Measurements from ENCODE around the gene NDUFA11. TPM values are rescaled to one million over a fixed set of nuclear protein-coding genes. Genes with fewer than 3 reads are reported as not detected.

NDUFA11 gene
- total and polyA plus RNA-seq, 5 donors from 2014 or later = 120 to 499 (median 444) TPM

DNA sequence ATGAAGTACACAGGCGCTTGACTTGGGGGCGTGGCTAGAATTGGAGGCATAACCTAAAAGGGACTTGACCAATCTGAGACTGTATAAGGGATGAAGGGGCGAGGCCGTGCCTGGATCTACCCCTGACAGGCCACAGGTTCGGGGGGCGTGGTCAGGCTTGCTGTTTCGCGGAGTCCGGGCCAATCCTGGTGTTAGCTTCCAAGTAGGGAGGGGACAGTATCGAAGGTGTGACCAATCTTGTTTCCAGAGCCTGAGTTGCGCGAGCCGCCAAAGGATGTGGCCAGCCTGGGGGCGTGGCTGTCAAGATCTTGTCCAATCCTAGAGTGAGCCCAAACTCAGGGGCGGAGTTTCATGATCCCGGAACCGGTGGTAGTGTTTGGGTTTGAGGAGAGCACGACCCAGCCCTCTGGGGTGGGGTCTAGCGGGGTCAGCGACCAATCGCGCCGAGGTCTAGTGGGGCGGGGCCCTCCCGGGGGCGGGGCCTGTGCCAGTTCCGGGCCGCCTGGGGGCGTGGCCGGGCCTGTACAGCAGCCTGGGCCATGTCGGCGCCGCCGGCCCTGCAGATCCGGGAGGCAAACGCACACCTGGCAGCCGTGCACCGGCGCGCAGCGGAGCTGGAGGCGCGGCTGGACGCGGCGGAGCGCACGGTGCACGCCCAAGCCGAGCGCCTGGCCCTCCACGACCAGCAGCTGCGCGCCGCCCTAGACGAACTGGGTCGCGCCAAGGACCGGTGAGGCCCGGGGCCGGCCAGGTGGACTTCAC, 943 bp upstream of the NDUFA11 start, which contains the start of gene VMAC:
TSS of gene VMAC (plus strand) at position 521 of the 762 bp plus-strand sequence. CDS start at position 540, 19 bp downstream.
- peaks cover 7% of the 10 kb centered on the region for H3K36me3 ChIP-seq (ENCODE audit: control insufficient read depth, insufficient read depth, low read length)
- H3K4me3 Mint-ChIP-seq = peak within 1 kb of the TSS; percentile 94 to 99 (median 98)
- DNase-seq = peak; percentile 100
- peak within 1 kb of the TSS; percentile 96 to 100 (median 99) for H3K27ac Mint-ChIP-seq
- H3K9me3 ChIP-seq (ENCODE audit: control insufficient read depth in 2 of 2, low read length in 2 of 2) = no peaks in the 10 kb centered on the region
- peaks cover 13% of the 10 kb centered on the region for H3K36me3 Mint-ChIP-seq
- peak within 1 kb of the TSS; percentile 95 for H3K27ac ChIP-seq (ENCODE audit: insufficient read depth, low read length, poor library complexity, severe bottlenecking)
- no peaks in the 10 kb centered on the region for H3K27me3 ChIP-seq (ENCODE audit: control insufficient read depth, insufficient read depth, low read length)
- peak within 1 kb of the TSS; percentile 90 for H3K4me3 ChIP-seq (ENCODE audit: low read depth, low read length)
- H3K27me3 Mint-ChIP-seq = peaks cover 4% of the 10 kb centered on the region
- no peaks in the 10 kb centered on the region for H3K9me3 Mint-ChIP-seq
- ATAC-seq (ENCODE audit: low read depth in 2 of 2) = peak; percentile 80 to 83
- peaks cover 33% of the 10 kb centered on the region for H3K4me1 ChIP-seq (ENCODE audit: control insufficient read depth, insufficient read depth, low read length, poor library complexity, severe bottlenecking)
- H3K4me1 Mint-ChIP-seq = peaks cover 0 to 61% (median 26%) of the 10 kb centered on the region in 4 donors

DNA sequence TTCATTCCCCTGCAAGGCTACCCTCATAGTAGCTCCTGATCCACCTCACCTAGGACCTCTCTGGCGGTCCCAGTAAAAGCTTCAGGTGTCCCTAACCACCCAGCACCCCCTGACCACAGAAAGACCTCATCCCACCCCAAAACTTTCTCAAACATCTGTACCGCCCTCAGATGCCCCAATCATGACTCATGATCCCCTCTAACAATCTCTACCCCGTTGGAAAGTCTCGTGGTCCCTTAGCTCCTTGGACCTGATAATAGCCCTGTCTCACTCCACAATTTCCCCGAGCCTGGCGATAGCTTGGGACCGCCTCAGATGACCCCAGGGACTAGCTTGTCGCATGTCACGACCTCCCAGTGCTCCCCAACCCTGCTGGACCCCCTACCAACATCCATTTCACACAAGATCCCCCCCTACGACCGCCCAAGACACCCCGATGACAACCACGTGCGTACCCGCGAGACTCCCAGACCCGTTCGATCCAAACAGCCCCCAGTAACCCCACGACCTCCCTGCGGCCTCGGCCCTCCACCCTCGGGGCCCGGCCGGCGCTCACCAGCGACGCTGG, 450 bp downstream of the NDUFA11 start:
- no peaks in the 10 kb centered on the region for H3K9me3 Mint-ChIP-seq
- H3K4me3 ChIP-seq (ENCODE audit: low read depth, low read length) = peak overlapping the region; percentile 90
- peaks cover 4% of the 10 kb centered on the region for H3K27me3 Mint-ChIP-seq
- peaks cover 13% of the 10 kb centered on the region for H3K36me3 Mint-ChIP-seq
- peaks cover 33% of the 10 kb centered on the region for H3K4me1 ChIP-seq (ENCODE audit: control insufficient read depth, insufficient read depth, low read length, poor library complexity, severe bottlenecking)
- ATAC-seq (ENCODE audit: low read depth in 2 of 2) (no peak), DNase-seq (peak in 1 of 3 donors; percentile 18)
- H3K27me3 ChIP-seq (ENCODE audit: control insufficient read depth, insufficient read depth, low read length) = no peaks in the 10 kb centered on the region
- H3K27ac Mint-ChIP-seq = peak overlapping the region; percentile 96 to 100 (median 99)
- peaks cover 0 to 62% (median 26%) of the 10 kb centered on the region in 4 donors for H3K4me1 Mint-ChIP-seq
- H3K9me3 ChIP-seq (ENCODE audit: control insufficient read depth in 2 of 2, low read length in 2 of 2) = no peaks in the 10 kb centered on the region
- peak overlapping the region; percentile 94 to 99 (median 98) for H3K4me3 Mint-ChIP-seq
- H3K36me3 ChIP-seq (ENCODE audit: control insufficient read depth, insufficient read depth, low read length) = peaks cover 7% of the 10 kb centered on the region
- H3K27ac ChIP-seq (ENCODE audit: insufficient read depth, low read length, poor library complexity, severe bottlenecking) = peak overlapping the region; percentile 95

DNA sequence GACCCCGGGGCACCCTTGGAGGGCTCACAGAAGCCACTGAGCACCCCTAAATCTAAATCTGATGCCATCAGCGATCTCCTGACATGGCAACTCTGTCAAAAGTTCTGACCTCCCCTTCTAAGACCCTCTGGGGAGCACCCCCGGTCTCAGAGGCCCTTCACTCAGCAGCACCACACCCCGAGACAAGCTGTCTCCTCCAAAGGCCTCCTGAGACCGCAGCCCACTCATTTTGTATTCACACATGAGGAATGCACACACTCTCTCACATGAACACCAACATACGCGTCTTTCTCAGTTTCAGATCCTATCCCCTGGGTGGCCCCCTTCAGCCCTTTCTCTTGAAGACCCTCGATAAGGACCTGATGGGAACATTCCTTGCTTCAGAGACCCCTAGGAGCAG, 2.6 kb downstream of the NDUFA11 start:
- no peaks in the 10 kb centered on the region for H3K9me3 Mint-ChIP-seq
- H3K36me3 Mint-ChIP-seq = peaks cover 9% of the 10 kb centered on the region
- H3K27me3 Mint-ChIP-seq = peaks cover 4% of the 10 kb centered on the region
- H3K27ac Mint-ChIP-seq = peak overlapping the region in 2 of 3 donors; percentile 62 to 71
- no peaks in the 10 kb centered on the region for H3K9me3 ChIP-seq (ENCODE audit: control insufficient read depth in 2 of 2, low read length in 2 of 2)
- no peaks in the 10 kb centered on the region for H3K27me3 ChIP-seq (ENCODE audit: control insufficient read depth, insufficient read depth, low read length)
- peaks cover 0 to 49% (median 15%) of the 10 kb centered on the region in 4 donors for H3K4me1 Mint-ChIP-seq
- no peak overlapping the region for H3K27ac ChIP-seq (ENCODE audit: insufficient read depth, low read length, poor library complexity, severe bottlenecking)
- no peak overlapping the region for H3K4me3 ChIP-seq (ENCODE audit: low read depth, low read length)
- H3K4me3 Mint-ChIP-seq = peak overlapping the region; percentile 53 to 79 (median 70)
- peaks cover 19% of the 10 kb centered on the region for H3K36me3 ChIP-seq (ENCODE audit: control insufficient read depth, insufficient read depth, low read length)
- DNase-seq (no peak), ATAC-seq (ENCODE audit: low read depth in 2 of 2) (no peak)
- H3K4me1 ChIP-seq (ENCODE audit: control insufficient read depth, insufficient read depth, low read length, poor library complexity, severe bottlenecking) = peaks cover 30% of the 10 kb centered on the region

DNA sequence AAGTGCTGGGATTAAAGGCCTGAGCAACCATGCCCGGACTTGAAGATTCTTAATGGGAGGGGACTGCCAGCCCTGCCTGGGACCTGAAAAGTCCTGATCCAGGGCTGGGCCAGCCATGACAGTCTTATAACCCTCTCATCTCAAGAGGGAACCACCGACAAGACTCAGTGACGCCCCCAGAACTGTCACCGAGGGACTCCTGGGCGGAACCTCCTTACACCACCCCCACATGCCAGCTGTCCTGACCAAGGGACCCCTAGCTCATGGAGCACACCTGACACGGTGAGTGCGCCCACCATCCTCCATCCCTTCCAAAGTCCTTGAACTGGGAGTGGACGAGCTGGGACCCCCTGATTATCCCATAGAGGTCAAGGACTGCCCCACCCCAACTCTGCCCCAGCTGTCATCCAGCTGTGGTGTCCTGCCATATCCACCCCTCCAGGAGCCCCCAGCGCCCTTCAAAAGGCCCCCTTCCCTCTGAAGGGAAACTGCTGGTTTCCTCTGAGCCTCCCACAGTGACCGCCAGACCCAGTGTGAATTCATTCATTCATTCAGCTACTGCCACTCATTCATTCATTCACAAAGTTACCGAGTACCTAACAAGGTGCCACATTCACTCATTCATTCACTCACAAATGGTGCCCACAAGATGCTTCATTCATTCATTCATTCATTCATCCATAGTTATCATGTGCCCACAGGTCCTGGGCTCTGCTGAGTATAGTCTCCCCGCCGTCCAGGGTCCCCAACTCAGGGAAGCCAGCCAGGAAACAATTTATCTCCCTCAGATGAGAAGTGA, 3.7 kb downstream of the NDUFA11 start:
- Mint-ChIP-seq H3K4me3 (peak overlapping the region in 3 of 4 donors; percentile 49 to 74 (median 50)), H3K27me3 (peaks cover 4% of the 10 kb centered on the region), H3K4me1 (peaks cover 0 to 41% (median 15%) of the 10 kb centered on the region in 4 donors), H3K9me3 (no peaks in the 10 kb centered on the region), H3K27ac (peak overlapping the region in 1 of 3 donors; percentile 17), H3K36me3 (peaks cover 9% of the 10 kb centered on the region)
- no peak overlapping the region for H3K27ac ChIP-seq (ENCODE audit: insufficient read depth, low read length, poor library complexity, severe bottlenecking)
- no peak for DNase-seq
- H3K9me3 ChIP-seq (ENCODE audit: control insufficient read depth in 2 of 2, low read length in 2 of 2) = no peaks in the 10 kb centered on the region
- ATAC-seq (ENCODE audit: low read depth in 2 of 2) = no peak
- no peak overlapping the region for H3K4me3 ChIP-seq (ENCODE audit: low read depth, low read length)
- H3K27me3 ChIP-seq (ENCODE audit: control insufficient read depth, insufficient read depth, low read length) = no peaks in the 10 kb centered on the region
- peaks cover 19% of the 10 kb centered on the region for H3K4me1 ChIP-seq (ENCODE audit: control insufficient read depth, insufficient read depth, low read length, poor library complexity, severe bottlenecking)
- peaks cover 29% of the 10 kb centered on the region for H3K36me3 ChIP-seq (ENCODE audit: control insufficient read depth, insufficient read depth, low read length)

DNA sequence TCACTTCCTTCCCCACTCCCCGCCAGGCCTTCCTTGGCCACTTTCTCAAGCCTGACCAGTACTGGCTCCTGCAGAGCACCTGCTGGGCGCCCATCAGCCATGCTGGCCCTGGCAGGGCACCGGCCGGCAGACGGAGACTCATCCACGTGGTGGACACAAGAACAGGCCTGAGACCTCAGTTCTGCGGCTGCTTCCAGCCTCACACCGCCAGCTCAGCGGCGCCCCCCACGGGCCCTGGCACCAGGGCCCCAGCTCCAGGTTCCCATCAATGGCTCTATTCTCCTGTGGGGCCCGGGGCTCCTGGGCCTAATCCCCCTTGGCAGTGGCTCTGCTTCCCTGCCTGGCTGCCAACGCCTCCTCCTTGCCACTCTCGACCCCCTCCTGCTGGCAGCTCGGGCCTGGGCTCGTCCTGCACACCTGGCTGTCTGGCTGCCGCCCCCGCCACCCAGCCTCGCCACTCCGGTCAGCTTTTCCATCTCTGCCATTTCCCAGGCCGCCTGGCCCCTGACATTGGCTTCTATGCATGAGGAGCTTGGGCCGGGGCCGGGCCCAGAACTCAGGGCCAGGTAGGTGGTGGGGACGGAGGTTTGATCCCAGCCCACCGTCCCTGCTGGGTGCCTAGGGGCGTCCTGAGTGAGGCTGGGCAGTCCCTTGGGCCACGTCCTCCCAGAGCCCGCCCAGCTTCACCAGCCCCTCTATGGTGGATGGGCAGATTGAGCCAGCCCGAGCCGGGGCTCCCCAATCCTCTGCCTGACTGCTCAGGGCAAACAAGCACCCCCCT, 6.2 kb downstream of the NDUFA11 start:
- Histone ChIP-seq H3K27me3 (ENCODE audit: control insufficient read depth, insufficient read depth, low read length) (no peaks in the 10 kb centered on the region), H3K36me3 (ENCODE audit: control insufficient read depth, insufficient read depth, low read length) (peaks cover 30% of the 10 kb centered on the region), H3K9me3 (ENCODE audit: control insufficient read depth in 2 of 2, low read length in 2 of 2) (no peaks in the 10 kb centered on the region), H3K27ac (ENCODE audit: insufficient read depth, low read length, poor library complexity, severe bottlenecking) (no peak overlapping the region), H3K4me1 (ENCODE audit: control insufficient read depth, insufficient read depth, low read length, poor library complexity, severe bottlenecking) (peaks cover 8% of the 10 kb centered on the region), H3K4me3 (ENCODE audit: low read depth, low read length) (no peak overlapping the region)
- H3K9me3 Mint-ChIP-seq = no peaks in the 10 kb centered on the region
- peaks cover 9% of the 10 kb centered on the region for H3K36me3 Mint-ChIP-seq
- no peaks in the 10 kb centered on the region for H3K27me3 Mint-ChIP-seq
- H3K4me1 Mint-ChIP-seq = peaks cover 0 to 24% (median 9%) of the 10 kb centered on the region in 4 donors
- no peak for DNase-seq
- H3K27ac Mint-ChIP-seq = no peak overlapping the region
- no peak overlapping the region for H3K4me3 Mint-ChIP-seq
- no peak for ATAC-seq (ENCODE audit: low read depth in 2 of 2)

DNA sequence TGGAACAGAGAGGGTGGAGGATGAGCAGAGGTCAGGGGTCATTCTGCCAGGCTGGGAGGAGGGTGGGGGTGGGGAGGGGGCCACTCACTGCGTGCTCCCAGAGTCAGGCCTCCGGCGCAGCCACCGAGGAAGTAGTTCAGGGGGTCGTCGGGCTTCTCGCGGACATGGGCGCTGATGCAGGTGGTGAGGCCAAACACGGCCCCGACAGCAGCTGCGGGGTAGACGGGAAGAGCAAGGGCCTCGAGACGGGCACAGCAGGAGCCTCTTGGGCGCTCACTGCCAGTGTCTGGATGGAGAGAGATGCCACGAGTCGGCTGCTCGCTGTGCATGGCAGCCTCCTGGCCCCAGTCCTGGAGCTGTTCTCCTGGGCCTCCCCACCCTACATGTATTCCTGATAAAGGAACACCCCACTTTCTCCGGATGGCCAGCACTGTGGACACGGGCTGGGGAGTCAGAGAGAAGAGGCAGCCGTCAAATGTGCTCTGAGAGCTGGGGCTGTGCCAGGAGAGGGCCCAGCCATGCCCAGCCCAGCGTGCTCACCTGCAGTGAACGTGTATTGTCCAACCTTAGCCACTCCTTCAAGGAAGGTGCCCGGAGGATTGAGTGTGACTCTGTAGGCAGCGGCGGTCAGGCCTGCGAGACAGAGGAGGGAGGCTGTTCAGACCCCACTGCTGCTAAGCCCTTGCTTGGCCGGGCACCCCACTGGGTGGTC, 7.1 kb downstream of the NDUFA11 start:
- Mint-ChIP-seq H3K27ac (no peak overlapping the region), H3K4me3 (peak overlapping the region in 1 of 4 donors; percentile 15), H3K4me1 (peaks cover 0 to 22% (median 9%) of the 10 kb centered on the region in 4 donors), H3K36me3 (peaks cover 9% of the 10 kb centered on the region), H3K9me3 (no peaks in the 10 kb centered on the region), H3K27me3 (no peaks in the 10 kb centered on the region)
- Histone ChIP-seq H3K4me3 (ENCODE audit: low read depth, low read length) (no peak overlapping the region), H3K27ac (ENCODE audit: insufficient read depth, low read length, poor library complexity, severe bottlenecking) (no peak overlapping the region), H3K27me3 (ENCODE audit: control insufficient read depth, insufficient read depth, low read length) (no peaks in the 10 kb centered on the region), H3K4me1 (ENCODE audit: control insufficient read depth, insufficient read depth, low read length, poor library complexity, severe bottlenecking) (peaks cover 7% of the 10 kb centered on the region), H3K36me3 (ENCODE audit: control insufficient read depth, insufficient read depth, low read length) (peaks cover 30% of the 10 kb centered on the region), H3K9me3 (ENCODE audit: control insufficient read depth in 2 of 2, low read length in 2 of 2) (no peaks in the 10 kb centered on the region)
- ATAC-seq (ENCODE audit: low read depth in 2 of 2) = no peak
- DNase-seq = no peak
